GM19467 (cell line): Measurements from ENCODE around the gene MELTF.
"Not testable (repeated sequence)": the region's sequence is repeated elsewhere in the genome, so short reads cannot be mapped to it uniquely, and the experiment has no call there.

Experiments
- ATAC-seq: cut with Tn5 transposase; IDR thresholded peaks from one replicate; pipeline ENCODE4 v1.9.1; 2021; ENCODE audit warnings: mild to moderate bottlenecking, moderate library complexity; ENCODE audit not compliant: unreplicated experiment

MELTF gene

DNA sequence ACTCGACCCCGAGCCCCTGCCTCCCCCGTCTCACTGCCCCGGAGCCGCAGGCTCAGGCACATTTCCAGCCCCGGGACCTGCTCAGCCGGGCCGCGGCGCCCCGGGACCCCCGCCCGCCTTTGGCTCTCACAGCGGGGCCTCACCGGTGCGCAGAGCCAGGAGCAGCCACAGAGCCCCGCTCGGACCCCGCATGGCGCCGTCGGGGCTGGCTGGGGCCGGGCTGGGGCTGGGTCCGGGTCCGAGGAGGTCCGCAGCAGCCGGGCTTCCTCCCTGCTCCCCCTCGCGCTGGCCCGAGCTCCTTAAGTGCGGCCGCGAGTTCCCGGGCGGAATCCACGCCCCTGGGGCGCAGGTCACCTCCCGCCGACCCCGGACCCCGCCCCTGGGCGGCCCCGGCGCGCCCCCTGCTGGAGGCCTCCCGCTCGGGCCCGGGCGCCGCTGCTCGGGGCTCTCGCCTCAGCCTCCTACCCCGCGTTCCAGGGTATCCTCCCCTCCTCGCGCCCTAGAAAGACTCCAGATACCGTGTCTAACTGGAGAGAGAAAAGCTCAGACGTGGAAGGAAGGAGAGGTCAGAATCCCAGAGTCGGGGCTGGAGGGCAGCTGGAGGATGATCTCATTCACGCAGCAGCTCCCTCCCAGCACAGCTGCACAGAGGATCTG, at the start of gene MELTF:
Gene MELTF, minus strand, starts transcription at position 307 of the 657 bp plus-strand sequence. Its CDS starts 115 bp downstream, at position 192.
- peak; percentile 76 for ATAC-seq

DNA sequence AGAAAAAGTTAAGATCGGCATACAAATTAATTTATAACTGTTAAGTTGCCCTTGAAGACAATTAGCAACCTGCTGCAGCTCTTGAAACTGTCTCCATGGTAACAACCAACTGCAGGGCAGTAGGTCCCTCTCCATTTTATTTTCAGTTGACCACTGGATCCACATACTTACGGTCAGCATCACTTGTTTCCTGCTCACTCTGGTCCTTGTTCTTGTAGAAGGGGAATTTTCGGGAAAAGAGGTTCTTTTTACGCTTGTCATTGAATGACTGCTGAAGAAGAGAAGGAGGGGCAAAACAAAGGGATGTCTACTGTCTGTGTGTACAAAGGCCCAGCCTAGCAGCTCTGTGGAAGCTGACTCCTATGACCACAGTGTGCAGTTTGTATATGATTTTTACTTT, 46.8 kb upstream of the MELTF start:
- no peak for ATAC-seq

DNA sequence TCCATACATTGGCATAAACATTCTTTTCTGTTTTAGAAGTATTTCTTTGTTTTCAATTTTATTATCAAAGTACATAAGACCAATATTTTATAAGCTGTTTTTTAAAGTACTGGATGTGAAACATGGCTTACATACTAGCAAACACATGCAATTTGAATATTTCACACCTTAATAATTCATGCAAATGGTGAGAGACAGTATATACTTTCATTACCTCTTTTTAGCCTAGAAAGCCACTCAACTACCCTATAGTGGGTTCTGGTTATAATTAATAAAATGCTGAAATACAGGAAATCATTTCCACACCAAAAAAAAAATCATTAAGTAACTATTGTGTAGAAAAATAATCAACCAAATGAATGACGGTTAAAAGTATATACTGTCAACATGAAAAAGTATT, 38.5 kb upstream of the MELTF start:
- ATAC-seq, result no peak

DNA sequence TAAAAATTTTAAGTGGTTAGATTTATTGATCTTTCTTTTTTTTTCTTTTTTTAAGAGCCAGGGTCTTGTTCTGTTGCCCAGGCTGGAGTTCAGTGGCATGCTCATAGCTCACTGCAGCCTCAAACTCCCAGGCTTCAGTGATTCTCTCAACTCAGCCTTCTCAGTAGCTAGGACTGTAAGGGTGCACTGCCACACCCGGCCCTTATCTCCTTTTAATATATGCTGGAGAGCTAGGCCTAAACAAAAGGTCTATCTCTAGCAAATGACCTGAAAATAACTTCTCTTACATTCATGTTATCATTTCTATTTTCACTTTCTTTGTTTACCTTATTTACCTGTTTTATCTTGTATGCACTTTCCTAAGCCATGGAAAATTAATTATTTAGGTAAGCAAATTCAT, 35.2 kb upstream of the MELTF start:
- ATAC-seq, result no peak

DNA sequence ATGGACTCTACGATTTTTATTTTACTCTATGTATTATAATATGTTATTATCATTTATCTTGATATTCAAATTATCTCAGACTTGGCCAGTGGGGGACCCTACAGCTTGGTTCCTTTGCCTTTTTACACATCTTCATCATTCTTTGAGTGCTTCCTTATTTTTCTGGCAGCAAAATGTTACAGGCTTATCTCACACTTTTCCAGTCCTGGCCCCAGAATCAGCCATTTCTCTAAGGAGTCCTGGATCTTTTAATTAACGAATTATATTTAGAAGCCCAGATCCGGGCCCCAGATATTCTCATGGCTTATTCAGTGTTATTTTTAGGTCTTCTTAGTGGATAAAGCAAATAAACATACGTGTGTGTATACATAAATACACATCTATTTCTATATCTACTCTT, 32.8 kb upstream of the MELTF start:
- ATAC-seq, result no peak

DNA sequence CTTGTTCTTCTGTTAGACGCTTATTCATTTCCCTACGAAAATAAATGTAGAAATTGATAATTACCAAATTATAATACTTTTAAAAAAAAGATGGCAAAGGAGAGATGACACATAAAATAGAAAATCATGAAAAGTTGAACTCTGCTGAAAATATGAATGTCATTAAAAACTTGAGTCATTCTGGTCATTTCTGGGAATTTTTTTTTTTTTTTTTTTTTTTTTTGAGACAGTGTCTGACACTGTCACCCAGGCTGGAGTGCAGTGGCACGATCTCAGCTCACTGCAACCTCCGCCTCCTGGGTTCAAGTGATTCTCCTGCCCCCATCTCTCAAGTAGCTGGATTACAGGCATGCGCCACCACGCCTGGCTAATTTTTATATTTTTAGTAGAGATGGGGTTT, 22.0 kb upstream of the MELTF start:
- ATAC-seq, result not testable (repeated sequence)

DNA sequence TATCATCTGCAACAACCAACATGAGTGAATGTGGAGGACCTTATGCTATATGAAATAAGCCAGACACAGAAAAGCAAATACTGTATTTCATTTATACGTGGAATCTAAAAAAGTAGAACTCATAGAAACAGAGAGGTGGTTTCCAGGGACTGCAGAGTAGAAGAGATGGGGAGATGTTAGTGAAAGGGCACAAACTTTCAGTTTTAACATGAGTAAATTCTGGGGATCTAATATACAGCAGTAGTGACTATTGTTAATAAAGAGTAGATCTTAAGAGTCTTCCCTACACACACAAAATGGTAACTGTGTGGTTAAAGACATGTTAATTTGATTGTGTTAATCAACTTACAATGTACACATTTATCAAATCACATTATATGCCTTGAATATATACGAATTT, 20.9 kb upstream of the MELTF start:
- ATAC-seq, result no peak

DNA sequence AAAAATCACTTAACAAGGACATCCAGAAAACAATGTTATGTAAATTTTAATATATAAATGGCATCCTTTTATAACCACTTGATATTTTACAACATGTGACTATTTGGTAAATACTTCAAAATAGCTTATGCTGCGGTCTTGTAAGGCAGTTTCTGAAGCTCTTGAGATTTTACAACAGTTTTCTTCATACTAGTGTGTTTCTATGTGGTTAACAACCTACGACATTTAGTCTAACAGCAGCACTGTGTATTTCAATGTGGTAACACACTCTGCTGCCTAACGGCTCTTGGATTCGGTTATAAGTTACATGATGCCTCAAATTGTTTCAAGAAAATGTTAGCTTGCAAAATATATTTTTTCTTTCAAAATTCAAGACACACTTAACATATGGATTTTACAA, 12.9 kb upstream of the MELTF start:
- no peak for ATAC-seq

DNA sequence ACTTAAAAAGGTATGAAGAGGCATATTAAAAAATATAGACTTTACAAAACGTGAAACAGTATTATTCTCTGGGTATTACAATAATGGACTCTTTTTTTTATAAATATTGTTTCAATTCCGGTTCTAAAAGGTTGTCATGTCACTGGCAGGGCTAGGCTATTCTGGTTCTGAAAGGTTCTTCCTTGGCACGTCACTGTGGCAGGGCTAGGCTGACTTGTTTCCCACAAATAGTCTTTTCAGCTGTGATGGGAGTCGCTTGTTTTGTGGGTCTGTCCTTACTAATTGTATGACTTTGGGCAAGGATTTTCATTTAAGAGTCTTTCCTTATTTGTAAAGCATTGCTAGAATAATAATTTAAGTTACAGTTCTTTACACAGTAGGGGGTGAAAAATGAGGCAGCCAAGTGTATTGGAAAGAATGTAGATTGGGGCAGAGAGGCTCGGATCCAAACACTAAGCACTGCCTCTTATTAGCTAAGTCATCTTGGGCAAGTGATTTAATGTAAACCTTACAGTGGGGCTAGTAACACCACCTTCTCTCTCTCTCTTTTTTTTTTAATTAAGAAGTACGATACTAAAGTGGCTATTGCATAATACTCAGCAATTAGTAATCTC, 12.4 kb upstream of the MELTF start:
- no peak for ATAC-seq

DNA sequence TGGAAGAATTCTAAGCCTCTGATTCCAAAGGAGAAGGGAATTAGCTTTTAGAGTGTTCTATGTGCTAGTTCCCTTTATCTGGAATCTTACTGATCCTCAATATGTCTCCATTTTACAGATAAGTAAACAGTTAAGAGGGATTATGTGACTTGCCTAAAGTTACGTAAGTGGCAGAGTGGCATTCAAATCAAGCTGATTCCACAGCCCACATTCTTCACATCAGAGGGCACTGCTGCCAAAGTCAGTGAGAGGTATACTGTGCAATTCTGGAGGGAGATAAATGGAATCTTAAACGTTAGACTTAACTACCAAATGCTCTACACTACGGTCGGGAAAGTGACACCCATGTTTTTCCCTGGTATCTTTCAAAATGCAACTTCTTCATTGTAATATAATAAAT, 11.0 kb upstream of the MELTF start:
- ATAC-seq, result no peak

DNA sequence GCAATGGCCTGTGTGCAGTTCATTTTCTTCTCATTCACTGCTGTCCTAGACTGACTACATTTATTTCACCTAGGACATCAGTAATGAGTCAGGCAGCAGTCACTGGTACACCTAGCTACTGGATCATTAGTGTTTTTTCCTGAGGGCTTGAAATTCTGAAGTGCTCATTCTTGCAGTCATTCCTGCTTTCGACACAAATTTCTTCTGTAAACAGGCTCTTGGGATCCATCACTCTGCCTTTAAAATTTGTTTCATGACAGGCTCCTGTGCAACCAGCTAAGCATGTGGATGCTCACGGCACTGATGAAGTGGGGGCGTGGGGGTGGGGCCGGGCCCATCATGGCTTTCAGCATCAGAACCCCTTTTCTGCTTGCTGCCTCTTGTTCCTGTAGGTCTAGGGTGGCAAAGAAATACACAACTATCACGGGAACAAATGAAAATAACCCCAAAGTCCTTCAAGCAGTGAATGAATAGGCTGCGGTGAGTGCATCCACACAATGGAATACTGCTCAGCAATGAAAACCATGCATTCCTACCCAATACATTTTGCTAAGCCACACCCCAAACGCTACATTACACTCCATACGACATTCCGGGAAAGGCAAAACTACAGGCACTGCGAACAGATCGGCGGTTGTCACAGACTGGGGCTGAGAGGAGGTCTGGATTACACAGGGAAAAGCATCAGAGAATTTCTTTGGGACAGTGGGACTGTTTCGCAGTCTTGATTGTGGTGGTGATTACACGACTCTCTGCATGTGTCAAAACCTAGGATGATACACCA, 9.3 kb upstream of the MELTF start:
- no peak for ATAC-seq

DNA sequence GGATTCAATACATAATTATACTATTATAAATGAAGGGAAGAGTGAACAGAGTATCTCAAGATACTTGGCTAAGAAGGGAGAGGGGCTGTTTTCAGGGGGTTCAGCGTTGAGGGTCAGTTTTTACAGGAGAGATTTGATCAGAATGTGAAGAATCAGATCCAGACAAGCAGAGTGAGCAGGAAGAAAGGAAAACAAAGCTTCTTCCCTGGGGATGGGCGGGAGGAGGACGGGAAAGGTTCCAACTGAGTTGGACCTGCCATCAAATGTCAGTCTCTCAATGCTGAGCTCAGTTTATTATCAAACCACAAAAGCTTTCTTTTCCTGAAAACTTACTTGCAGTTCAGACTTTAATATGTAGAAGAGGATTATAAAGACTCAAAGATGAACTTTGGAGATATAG, 6.0 kb upstream of the MELTF start:
- no peak for ATAC-seq

DNA sequence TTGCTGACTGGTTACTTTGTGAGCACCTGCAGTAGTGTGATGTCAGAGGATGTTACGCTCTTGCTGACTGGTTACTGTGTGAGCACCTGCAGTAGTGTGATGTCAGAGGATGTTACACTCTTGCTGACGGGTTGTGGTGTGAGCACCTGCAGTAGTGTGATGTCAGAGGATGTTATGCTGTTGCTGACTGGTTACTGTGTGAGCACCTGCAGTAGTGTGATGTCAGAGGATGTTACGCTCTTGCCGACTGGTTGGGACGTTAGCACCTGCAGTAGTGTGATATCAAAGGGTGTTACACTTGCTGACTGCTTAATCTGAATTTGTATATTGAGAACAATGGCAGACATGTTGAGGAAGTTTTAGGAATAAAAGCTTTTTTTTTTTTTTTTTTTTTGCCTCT, 5.2 kb upstream of the MELTF start:
- not testable (repeated sequence) for ATAC-seq

DNA sequence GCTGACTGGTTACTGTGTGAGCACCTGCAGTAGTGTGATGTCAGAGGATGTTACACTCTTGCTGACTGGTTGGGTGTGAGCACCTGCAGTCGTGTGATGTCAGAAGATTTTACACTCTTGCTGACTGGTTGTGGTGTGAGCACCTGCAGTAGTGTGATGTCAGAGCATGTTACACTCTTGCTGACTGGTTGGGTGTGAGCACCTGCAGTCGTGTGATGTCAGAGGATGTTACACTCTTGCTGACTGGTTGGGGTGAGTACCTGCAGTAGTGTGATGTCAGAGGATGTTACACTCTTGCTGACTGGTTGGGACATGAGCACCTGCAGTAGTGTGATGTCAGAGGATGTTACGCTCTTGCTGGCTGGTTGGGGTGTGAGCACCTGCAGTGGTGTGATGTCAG, 4.1 kb upstream of the MELTF start:
- not testable (repeated sequence) for ATAC-seq

DNA sequence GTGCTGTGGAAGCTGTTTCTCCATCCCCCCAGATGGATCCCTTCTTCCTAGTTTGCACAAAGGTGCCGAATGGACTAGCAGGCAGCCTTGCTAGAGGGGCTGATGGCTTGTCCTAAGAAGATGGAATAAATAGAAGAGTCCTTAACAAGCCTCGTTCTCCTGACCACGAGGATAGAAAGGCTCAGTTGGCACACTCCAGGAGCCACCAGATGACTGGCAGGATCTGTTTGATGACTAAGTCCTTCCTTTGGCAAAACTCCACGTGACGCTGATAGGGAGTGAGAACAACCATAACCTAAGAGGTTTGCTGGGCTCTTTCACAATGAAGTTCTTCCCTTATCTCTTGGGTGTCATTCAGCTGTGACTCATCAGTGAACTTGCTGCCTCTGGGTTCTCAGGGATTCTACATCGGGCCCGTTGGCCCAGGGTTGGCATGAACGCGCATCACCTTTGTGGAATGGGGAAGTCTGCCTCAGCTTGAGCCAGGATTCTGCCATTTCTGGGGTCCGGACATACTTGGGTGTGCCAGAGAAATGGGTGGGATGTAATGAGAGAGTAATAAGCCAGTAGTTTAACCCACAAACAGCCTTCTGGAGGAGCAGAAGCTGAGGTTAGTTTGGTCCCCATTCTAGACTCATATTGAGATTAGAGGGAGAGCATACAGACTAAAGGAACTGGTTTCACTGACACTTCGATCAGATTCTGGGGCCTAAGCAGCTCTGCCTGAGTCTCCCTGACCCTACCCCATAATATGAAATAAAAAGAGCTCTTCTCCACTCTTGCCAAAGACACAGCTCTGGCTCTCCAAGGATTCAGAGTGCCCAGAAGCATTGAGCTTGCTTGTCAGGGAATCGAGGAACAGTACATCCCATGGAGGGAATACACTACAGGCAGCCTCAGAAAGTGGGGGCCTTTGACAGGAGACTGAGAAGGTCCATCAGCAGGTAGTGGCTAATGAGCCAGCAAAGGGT, 2.0 kb upstream of the MELTF start:
- ATAC-seq, result no peak

DNA sequence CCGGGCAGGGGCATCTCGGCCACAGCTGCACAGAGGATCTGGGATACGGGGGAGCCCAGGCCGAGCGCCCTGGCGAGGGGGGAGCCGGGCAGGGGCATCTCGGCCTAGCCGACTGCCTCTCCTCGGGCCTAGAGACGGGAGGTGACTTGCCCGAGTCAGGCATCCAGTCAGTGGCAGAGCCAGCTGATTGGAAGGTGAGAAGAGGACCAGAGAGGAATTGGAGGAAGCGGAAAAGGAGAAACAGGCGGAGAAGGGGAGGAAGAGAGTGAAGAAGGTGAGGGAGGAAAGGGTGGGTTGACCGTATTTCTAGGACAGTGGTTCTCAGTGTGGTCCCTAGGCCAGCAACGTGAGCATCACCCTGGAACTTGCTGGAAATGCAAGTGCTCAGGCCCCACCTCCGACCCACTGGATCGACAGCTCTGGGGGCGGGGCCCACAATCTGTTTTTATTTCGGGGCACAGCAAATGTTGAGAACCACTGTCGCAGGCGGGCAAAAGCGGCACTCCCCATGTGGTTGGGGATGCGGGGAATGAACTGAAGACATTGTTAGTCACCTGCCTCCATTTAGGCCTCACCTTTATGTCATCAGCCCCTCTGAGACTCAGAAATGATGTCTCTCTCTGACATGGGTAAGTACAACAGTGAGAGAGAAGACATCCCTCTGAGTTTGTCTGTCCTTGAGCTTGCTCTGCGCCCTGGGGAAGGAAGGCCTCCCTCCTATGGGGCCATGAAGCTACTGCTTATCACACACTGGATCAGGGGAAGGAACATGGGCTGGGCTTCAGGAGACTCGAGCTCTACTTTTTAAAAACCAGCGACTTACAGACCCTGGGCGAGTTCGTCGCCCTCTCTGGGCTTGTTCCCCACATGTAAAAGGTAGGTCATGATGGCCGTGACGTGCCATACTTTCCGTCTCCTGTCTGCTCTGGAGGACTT, 1.0 kb upstream of the MELTF start:
- no peak for ATAC-seq

DNA sequence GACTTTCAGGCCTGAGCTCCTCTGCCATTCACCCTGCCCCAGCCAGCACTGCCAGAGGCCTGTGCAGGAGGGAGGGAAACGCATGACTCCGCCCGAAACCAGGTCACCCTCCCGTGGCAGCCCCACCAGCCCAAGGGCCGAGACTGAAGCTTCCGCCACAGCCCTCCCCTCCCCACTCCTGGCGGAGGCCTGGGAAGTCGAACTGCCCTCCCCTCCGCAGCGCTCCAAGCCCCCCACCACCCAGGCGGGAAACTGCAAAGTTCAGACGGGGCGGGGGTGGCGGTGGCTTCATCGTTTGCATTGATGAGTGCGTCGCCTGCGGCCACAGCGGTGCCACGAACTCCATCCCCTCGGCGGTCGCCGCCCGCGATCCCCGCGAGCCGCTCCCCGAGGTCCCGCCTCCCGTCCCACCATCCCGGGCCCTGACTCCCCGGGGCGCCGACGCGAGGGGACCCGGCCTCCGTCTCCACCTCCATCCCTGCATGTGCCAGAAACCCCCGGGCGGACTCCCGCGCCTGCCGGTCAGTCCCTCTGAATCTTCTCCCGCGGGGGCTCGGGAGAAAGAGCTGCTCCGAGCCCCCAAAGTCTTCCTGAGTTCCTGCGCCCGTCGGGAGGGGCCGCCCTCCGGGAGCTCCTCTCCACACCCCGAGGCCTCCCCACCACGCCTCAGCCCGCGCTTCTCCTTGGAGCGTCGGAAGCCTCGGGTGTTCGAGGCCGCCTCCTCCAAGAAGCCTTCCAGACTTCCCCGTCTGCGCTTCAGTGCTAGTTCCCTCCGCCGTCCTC, 698 bp downstream of the MELTF start:
- ATAC-seq, result no peak

DNA sequence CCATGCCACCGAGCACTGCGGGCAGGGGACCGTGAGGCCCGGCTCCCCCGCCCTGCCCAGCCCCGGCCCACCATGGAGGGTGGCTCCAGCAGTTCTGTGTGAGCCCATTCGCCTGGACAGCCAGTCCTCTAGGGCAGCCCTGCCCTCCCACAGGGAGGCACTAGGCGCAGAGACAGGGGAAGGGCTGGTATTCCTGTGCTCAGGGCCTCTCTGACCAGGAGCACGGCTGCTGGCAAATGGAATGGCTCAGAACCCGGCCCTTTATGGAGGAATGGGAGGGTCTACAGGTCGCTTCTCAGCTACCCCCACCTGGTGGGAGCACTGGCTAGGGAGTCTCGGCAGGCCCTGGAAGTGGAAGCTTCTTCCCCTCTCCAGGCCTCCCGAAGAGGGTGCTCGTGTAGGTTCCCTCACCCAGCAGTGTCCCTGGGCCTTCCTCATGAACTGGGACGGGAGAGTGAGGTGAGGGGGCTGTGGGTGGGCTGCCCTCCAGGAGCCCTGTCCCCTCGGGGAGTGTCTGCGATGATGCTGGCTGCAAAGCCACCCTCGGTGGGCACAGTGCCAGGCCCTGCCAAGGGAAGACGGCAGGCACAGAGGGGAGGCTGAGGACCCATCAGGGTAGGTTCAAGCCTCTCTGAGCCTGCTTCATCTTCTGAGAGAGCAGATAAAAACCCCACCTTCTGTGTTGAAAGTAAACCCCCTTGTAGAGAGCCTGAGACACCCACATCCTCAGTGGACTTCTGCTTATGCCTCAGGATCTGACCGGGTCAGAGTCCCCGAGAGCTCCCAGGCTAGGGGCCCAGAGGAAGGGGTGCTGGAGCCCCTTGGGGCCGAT, 1.5 kb downstream of the MELTF start:
- no peak for ATAC-seq
